NCI-H1092 treated with DMSO at 0.1 percent for 48 hours (cell line): ENCODE data around the gene SLITRK6.
"Not testable (repeated sequence)": the region's sequence is repeated elsewhere in the genome, so short reads cannot be mapped to it uniquely, and the experiment has no call there.

Experiments used
- DNase-seq: peaks from one replicate; lab custom pipeline; 2025; lab: John Stamatoyannopoulos, UW

The SLITRK6 gene, protein sequence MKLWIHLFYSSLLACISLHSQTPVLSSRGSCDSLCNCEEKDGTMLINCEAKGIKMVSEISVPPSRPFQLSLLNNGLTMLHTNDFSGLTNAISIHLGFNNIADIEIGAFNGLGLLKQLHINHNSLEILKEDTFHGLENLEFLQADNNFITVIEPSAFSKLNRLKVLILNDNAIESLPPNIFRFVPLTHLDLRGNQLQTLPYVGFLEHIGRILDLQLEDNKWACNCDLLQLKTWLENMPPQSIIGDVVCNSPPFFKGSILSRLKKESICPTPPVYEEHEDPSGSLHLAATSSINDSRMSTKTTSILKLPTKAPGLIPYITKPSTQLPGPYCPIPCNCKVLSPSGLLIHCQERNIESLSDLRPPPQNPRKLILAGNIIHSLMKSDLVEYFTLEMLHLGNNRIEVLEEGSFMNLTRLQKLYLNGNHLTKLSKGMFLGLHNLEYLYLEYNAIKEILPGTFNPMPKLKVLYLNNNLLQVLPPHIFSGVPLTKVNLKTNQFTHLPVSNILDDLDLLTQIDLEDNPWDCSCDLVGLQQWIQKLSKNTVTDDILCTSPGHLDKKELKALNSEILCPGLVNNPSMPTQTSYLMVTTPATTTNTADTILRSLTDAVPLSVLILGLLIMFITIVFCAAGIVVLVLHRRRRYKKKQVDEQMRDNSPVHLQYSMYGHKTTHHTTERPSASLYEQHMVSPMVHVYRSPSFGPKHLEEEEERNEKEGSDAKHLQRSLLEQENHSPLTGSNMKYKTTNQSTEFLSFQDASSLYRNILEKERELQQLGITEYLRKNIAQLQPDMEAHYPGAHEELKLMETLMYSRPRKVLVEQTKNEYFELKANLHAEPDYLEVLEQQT

GRCh38 chr13:85799097-85799582, at the start of gene SLITRK6:
SLITRK6 (minus strand) TSS chr13:85799419; CDS start chr13:85796508, 2,911 bp downstream.
- peak; percentile 83 for DNase-seq

- no peak for DNase-seq
These were observed 47.8 kb upstream of the SLITRK6 start for GRCh38 chr13:85847012-85847411.

- DNase-seq, result no peak
These were observed 42.2 kb upstream of the SLITRK6 start for GRCh38 chr13:85841427-85841826.

DNA sequence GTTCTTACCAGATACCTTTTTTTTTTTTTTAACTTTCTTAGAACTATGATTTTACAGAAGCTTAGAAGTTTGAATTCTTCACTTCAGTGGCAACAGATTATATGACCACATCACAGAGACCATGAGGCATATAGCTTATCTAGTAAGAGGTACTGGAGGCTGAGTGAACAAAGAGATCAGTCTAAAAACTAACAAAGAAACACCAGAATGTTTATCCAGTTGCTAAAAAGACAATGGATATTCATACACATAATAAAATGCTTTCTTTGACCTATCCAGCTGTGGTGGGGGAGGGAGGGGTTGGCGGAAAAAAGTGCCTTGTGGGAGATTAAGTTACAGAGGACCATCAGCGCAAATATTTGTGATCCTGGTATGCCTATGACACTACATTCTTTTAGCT, 34.7 kb upstream of the SLITRK6 start:
- DNase-seq, result no peak

GRCh38 chr13:85828094-85828684, 29.0 kb upstream of the SLITRK6 start:
- DNase-seq, result peak; percentile 35

DNA sequence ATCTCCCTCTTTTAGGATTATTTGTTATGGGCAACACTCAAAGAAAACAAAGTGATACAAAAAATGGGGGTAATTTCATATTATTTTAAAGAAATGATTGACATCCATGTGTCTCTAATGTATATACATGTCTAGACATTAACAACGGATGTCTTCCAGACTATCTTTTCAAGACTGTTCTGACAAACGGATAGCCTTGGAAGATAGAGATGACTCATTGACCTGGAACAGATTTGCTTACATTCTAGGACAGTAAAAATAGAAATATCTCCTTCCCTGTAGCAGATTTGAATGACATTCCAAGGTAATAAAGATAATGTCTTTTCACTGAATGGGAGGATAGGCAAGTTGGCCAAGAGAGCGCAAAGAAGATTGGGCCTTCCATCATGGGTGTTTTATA, 26.2 kb upstream of the SLITRK6 start:
- no peak for DNase-seq

GRCh38 chr13:85823832-85824231, 24.6 kb upstream of the SLITRK6 start:
- no peak for DNase-seq

DNA sequence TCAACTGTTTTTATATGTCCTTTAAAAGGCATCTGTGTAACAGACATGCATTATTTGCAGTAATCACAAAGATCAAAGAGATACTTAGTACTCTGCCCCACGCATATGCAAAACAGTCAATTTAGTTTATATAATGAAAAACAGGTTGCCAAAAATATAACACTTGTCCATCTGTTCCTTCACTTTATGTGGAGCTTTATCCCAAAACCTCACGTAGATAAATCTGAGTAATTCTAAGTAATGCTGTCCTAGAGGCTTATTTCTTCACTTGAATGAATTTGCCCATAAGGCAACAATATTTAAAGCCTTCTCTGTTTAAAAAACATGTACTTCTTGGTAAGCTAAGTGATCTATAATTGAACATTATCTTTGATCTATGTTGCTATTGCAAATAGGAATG, 20.3 kb upstream of the SLITRK6 start:
- DNase-seq, result no peak

DNA sequence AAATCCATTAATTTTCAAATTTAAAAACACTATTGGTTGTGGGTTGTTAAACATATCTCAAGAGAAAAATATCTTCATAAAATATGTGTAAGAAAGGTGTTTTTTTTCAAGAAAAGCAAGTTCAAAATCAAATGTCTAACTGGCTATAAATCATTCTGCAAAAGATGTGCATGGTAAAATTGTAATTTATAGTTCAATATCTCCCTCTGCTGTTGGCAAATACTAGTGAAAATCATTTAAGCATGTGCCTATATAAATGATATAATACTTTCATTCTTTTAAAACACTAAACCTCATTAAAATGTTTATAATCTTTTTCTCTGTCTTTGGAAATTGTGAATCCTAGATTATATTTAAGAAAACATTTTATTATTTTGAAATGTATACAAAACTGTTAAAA, 17.2 kb upstream of the SLITRK6 start:
- DNase-seq, result peak; percentile 39

DNA sequence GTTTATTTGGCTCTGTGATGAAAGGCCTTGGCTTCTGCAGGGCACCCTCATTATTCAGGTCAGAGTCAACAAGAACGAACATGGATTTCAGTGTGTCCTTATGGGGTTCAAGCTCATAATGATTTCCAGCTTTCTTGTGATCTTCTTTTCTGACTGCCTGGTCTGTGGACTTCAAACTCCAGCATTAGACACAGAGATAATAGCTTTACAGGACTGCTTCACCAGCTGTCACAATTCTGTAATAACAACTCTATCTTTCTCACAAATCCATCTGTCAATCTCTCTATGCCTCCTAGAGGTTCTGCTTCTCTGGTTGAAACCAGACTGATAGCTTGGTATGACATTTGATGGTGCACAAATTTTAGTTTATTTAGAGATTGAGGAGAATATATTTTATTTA, 13.1 kb upstream of the SLITRK6 start:
- no peak for DNase-seq

DNA sequence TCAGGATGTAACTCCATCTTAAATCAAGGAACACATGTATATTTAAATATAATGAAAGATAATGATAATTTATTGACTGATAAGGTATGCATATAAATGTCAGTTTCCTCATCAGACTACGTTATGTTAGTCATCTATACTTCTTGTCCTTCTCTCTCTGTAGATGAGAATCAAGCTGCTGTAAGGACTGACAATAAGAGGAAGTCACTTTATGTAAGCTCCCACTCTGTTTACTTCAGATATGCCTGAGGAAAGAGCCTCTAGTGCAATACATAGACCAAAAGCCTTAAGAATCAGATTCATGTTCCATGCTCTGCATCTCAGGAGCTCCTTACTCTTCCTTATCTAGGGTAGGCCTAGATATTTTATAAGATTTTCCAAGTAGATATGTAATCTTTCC, 9.6 kb upstream of the SLITRK6 start:
- DNase-seq, result no peak

GRCh38 chr13:85806553-85807175, 7.4 kb upstream of the SLITRK6 start:
- DNase-seq, result peak; percentile 84

DNA sequence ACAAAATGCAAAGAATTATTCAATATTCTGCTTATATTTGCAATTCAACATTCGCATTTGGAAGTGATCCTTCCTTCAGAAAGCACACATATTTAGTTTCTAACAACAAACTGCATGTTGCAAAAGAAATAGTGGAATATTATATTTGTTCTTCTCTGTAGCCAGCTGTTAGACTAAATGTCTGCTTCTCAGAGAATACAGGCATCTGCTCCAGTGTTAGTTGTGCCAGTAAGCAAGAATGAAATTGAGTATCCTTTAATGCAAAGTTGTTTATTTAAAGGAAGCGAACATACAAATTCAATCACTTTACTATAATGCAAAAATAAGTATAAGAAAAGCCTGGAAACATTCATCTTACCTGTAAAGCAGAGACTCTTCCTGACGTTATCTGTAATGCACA, 663 bp downstream of the SLITRK6 start:
- DNase-seq, result no peak

DNA sequence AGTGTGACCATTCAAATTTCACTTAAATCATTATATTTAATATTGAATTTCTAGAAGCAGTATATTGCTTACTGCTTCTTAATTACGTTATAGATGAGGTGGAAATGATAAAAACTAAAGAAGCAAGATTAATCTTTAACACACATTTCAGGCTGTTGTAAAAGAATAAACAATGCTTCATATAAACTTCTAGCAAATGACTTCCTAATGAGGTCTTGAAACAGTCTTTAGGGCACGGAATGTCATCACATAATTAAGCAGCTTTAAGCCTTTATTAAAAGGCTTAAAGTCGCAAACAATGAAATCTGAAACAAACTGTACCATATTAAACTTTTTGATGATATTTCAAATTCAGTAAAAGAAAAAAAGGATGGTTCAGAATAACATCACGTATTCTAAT, 1.9 kb downstream of the SLITRK6 start:
- DNase-seq, result no peak

- no peak for DNase-seq
These were observed 14.0 kb downstream of the SLITRK6 start for GRCh38 chr13:85785205-85785604.

- DNase-seq, result no peak
These were observed 26.9 kb downstream of the SLITRK6 start for GRCh38 chr13:85772367-85772766.

DNA sequence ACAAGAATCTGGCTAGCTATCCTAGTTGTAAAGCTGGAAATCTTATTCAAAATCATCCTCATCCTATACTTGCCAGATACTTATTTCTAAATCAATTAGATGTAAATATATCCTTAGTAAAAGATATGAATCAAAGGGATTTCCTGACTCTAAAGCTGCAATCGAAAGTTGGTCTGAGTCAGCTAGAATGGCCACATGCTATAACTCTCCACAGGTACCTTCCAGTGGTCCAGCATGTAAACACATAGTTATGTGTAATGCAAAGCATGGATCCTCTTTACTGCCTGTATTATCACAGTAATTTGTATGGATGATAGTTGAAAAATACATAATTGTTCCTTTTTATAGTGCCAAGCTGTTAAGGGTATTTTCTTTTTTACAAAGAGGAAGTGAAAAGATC, 27.4 kb downstream of the SLITRK6 start:
- no peak for DNase-seq

- DNase-seq, result no peak
These were observed 30.3 kb downstream of the SLITRK6 start for GRCh38 chr13:85768946-85769345.

DNA sequence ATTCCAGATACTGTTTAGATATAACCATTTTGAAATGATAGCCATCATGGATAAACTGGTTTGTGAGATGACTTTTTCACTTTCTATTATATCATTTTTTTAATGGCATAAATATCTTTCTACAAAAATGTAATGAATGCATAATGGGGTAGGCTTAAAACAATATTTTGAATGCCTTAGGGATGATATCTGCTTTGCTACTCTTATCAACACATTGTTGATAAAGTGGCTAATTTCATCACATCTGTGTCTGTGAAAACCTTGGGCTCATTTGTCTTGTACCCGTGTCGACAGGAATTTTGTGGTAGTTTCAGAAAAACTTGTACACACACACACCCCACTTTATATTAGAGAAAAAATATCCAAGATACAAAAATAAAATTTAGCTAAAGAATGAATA, 44.1 kb downstream of the SLITRK6 start:
- no peak for DNase-seq

GRCh38 chr13:85743201-85743770, 55.9 kb downstream of the SLITRK6 start:
- DNase-seq, result not testable (repeated sequence)
